Kidney epithelial cell (primary cell): ENCODE data around the gene ASB2. TPM values are rescaled to one million over a fixed set of nuclear protein-coding genes. Genes with fewer than 3 reads are reported as not detected.

Source experiments
- DNase-seq: peaks from one replicate; pipeline ENCODE4 v3.0.0-alpha.2; 2010; ENCODE audit warnings: low read depth
- H3K27me3 ChIP-seq: 2 replicates; pipeline ENCODE4 v1.6.0; 2011; ENCODE audit warnings: low read length; ENCODE audit not compliant: control insufficient read depth, insufficient read depth
- H3K36me3 ChIP-seq: 2 replicates; pipeline ENCODE4 v1.5.1; 2011; ENCODE audit warnings: low read length; ENCODE audit not compliant: control insufficient read depth, insufficient read depth
- H3K4me3 ChIP-seq: 2 replicates; pipeline ENCODE4 v1.5.1; 2011; ENCODE audit warnings: low read depth, mild to moderate bottlenecking, control low read depth, low read length
- total RNA-seq: library from RNA; depleted of rRNA; stranded (reverse); fragments of >200 nt; gene quantifications from 2 replicates; pipeline ENCODE4 v1.2.3, GENCODE V29; 2015
- TF ChIP-seq, protein P1 (sequence below): IDR thresholded peaks from 2 replicates; pipeline ENCODE4 v1.5.1; 2011; ENCODE audit warnings: mild to moderate bottlenecking, moderate library complexity, low read length, control low read depth, inconsistent platforms; ENCODE audit not compliant: insufficient read depth, poor library complexity, severe bottlenecking

The ASB2 gene
- total RNA-seq, 1 donor from 2014 or later: 7.4 TPM

DNA sequence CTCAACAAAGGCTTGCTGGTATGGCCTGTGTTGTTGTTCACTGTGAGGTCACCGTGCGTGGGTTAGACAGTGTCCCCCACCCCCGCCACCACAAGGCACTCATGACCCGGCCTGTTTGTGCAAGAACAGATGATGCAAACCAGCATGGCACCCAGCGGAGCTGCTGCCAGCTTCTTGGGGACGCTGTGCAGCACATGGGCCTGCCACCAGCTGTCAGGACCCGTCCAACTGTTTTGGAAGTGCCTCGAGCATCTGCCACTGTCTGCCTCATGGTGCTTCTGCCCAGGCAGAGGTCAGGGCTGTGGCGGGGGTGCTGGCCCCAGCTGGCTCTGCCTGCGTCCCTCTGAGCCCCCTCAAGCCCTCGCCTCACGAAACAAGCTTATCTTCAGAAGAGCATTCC lies 1.5 kb downstream of the ASB2 start:
- peaks cover 5% of the 10 kb centered on the region for H3K27me3 ChIP-seq
- H3K36me3 ChIP-seq: no peaks in the 10 kb centered on the region
- DNase-seq: no peak
- TF ChIP-seq, protein P1, sequence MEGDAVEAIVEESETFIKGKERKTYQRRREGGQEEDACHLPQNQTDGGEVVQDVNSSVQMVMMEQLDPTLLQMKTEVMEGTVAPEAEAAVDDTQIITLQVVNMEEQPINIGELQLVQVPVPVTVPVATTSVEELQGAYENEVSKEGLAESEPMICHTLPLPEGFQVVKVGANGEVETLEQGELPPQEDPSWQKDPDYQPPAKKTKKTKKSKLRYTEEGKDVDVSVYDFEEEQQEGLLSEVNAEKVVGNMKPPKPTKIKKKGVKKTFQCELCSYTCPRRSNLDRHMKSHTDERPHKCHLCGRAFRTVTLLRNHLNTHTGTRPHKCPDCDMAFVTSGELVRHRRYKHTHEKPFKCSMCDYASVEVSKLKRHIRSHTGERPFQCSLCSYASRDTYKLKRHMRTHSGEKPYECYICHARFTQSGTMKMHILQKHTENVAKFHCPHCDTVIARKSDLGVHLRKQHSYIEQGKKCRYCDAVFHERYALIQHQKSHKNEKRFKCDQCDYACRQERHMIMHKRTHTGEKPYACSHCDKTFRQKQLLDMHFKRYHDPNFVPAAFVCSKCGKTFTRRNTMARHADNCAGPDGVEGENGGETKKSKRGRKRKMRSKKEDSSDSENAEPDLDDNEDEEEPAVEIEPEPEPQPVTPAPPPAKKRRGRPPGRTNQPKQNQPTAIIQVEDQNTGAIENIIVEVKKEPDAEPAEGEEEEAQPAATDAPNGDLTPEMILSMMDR: no peak
- H3K4me3 ChIP-seq: no peak overlapping the region

DNA sequence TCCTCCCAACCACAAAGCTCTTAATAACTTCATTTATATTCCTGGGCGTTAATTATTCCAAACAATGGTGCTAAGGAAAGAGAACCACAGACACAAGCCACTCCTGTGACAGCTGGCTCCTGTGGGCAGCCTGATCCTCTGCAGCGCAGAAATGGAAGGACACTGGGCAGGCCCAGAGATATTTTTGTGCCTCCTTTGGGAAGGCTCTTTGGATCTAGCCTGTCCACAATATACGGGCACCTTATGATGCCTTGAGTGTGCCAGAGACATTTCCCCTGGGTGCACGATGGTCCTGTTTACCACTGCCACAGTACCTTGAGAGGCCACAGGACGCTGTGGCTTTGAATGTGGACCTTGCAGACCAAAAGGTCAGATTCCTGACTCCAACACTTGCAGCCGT lies 2.1 kb downstream of the ASB2 start:
- no peak for DNase-seq
- H3K4me3 ChIP-seq: no peak overlapping the region
- no peaks in the 10 kb centered on the region for H3K36me3 ChIP-seq
- peaks cover 5% of the 10 kb centered on the region for H3K27me3 ChIP-seq
- TF ChIP-seq, protein P1: no peak

DNA sequence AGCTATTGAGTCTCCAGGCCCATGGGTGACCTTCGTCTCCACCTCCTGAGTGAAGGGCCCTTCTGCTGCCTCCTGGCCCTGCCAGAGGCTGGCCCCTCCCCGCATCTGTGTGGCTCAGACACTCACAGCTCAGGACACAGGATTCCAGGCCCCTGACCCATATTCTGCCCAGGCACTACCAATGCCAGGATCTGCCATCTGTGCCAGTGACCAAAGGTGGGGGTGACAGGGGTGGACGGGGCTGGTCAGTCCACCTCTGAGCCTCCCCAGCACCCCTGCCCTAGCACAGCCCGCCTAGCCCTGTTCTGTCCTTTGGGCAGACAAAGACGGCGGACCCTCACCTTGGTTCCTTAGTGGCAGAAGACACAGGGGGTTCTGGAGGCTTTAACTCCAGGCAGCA lies 2.8 kb downstream of the ASB2 start:
- TF ChIP-seq, protein P1: no peak
- Histone ChIP-seq H3K4me3 (no peak overlapping the region), H3K36me3 (no peaks in the 10 kb centered on the region), H3K27me3 (peaks cover 5% of the 10 kb centered on the region)
- no peak for DNase-seq

DNA sequence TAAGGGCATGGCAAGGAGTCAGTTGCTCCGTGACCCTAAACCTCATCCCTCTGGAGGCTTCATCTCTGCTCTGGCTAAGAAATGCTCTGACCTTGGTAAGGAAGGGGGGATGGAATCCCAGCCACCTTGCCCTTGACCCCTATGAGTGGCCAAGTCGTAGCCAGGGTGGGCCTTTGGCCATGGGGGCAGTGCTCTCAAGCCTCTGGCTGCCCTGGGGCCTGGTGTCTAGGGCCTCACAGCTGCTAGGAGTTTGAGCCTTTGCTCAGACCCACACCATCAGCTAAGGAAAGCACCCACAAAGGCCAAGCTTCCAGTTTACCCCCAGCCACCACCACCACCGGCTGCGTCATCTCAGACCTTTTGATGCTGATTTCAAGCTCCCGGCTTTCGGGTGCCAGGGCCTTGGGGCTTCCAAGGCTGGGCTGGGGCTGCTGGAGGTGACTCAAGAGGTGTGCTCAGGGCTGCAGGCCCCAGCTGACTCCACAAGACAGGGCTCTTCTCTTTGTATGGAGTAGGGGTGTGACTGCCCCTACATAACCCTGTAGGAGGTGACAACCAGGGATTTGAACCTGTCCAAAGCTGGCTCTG lies 3.7 kb downstream of the ASB2 start:
- no peak for DNase-seq
- Histone ChIP-seq H3K36me3 (no peaks in the 10 kb centered on the region), H3K4me3 (no peak overlapping the region), H3K27me3 (peaks cover 5% of the 10 kb centered on the region)
- TF ChIP-seq, protein P1: no peak

DNA sequence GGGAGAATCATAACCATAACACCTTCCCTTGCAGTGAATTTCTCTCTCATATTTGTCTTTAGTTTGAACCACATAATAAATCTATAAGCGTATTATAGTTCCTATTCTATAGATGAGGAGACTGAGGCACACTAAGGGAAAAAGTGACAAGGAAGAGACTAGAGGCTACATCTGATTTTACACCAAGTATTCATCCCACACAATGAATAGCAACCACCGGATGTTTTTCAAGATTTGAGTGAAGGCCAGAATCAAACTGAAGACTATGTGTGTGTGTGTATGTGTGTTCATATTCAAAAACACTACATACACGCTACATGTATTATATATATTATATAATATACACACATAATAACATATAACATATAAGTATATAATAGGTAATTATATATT lies 4.7 kb downstream of the ASB2 start:
- Histone ChIP-seq H3K36me3 (no peaks in the 10 kb centered on the region), H3K4me3 (no peak overlapping the region), H3K27me3 (peaks cover 1% of the 10 kb centered on the region)
- TF ChIP-seq, protein P1: no peak
- no peak for DNase-seq

DNA sequence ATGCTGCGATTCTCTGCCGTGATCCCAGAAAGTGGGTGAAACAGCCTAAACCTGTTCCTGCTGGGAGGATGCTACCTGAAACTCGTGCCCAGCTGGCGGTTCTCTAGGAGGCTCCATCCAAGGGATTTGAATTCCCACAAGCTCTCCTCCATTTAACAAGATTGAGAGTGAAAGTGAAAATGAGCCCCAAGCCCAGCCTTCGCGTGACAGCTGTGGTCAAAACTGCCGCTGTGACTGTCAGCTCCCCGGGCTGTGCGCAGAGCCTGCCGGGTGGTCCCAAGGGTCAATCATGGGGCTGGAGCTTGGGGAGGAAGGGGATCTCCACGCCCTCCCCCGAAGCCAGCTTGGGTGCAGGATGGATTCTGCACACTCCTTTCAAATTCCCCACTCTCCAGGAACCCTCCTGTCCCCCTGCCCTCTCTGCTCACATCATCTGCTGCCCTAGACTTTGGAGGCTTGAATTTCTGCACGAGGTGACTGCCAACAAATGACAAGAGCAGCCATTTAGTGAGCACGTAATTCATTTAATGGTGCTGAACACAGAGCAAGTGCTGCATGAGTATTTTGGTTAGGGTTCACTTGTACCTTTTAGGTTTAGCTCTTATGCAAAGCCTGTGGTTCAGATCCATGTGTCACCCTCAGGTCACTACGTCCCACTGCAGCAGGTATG lies 5.3 kb downstream of the ASB2 start:
- TF ChIP-seq, protein P1: no peak
- no peaks in the 10 kb centered on the region for H3K36me3 ChIP-seq
- peak overlapping the region; percentile 9 for H3K4me3 ChIP-seq
- no peak for DNase-seq
- no peaks in the 10 kb centered on the region for H3K27me3 ChIP-seq
